Stimulated activated naive CD4-positive, alpha-beta T cell (primary cell): ENCODE results near the gene ENAH.
"Not testable (repeated sequence)": the region's sequence is repeated elsewhere in the genome, so short reads cannot be mapped to it uniquely, and the experiment has no call there.

Source experiments
- DNase-seq, 6 experiments: peaks; one replicate each; lab custom pipeline; 2025; lab: John Stamatoyannopoulos, UW

Gene ENAH

GRCh38 chr1:225493591-225494246 lies 159.2 kb downstream of the ENAH start:
- no peak for DNase-seq

GRCh38 chr1:225488676-225489075 lies 164.2 kb downstream of the ENAH start:
- no peak for DNase-seq

- DNase-seq, result no peak
These were observed 166.1 kb downstream of the ENAH start for GRCh38 chr1:225486856-225487255.

GRCh38 chr1:225485991-225486530 lies 166.9 kb downstream of the ENAH start:
- no peak for DNase-seq

- DNase-seq, result no peak
These were observed 167.7 kb downstream of the ENAH start for GRCh38 chr1:225485226-225485625.

GRCh38 chr1:225484657-225485214 lies 168.2 kb downstream of the ENAH start:
- no peak for DNase-seq

- no peak for DNase-seq
These were observed 168.9 kb downstream of the ENAH start for GRCh38 chr1:225483818-225484656.

GRCh38 chr1:225482421-225482950 lies 170.4 kb downstream of the ENAH start:
- no peak for DNase-seq

GRCh38 chr1:225481738-225482137 lies 171.2 kb downstream of the ENAH start:
- no peak for DNase-seq

- peak in 4 of 6 experiments; percentile 19 to 29 (median 26) for DNase-seq
These were observed 172.0 kb downstream of the ENAH start for GRCh38 chr1:225480825-225481434.

- no peak for DNase-seq
These were observed 172.8 kb downstream of the ENAH start for GRCh38 chr1:225479996-225480720.

GRCh38 chr1:225479341-225479740 lies 173.6 kb downstream of the ENAH start:
- no peak for DNase-seq

GRCh38 chr1:225477296-225477911 lies 175.5 kb downstream of the ENAH start:
- no peak for DNase-seq

- DNase-seq, result no peak
These were observed 176.4 kb downstream of the ENAH start for GRCh38 chr1:225476538-225476988.

GRCh38 chr1:225476100-225476511 lies 176.8 kb downstream of the ENAH start:
- DNase-seq, result no peak

GRCh38 chr1:225474986-225475820 lies 177.7 kb downstream of the ENAH start:
- peak; percentile 41 to 83 (median 62) for DNase-seq

- no peak for DNase-seq
These were observed 178.4 kb downstream of the ENAH start for GRCh38 chr1:225474439-225474985.

- DNase-seq, result not testable (repeated sequence)
These were observed 179.1 kb downstream of the ENAH start for GRCh38 chr1:225473676-225474438.

- peak; percentile 12 to 51 (median 35) for DNase-seq
These were observed 179.7 kb downstream of the ENAH start for GRCh38 chr1:225473266-225473665.
